ENCODE measurements around the gene CCDC167. TPM values are rescaled to one million over a fixed set of nuclear protein-coding genes. Genes with fewer than 3 reads are reported as not detected.

CCDC167 gene
- total and polyA plus RNA-seq, 2 donors (not counting 1 experiment from before 2014, with no cell fraction given): 11.1 to 60.1 TPM

DNA sequence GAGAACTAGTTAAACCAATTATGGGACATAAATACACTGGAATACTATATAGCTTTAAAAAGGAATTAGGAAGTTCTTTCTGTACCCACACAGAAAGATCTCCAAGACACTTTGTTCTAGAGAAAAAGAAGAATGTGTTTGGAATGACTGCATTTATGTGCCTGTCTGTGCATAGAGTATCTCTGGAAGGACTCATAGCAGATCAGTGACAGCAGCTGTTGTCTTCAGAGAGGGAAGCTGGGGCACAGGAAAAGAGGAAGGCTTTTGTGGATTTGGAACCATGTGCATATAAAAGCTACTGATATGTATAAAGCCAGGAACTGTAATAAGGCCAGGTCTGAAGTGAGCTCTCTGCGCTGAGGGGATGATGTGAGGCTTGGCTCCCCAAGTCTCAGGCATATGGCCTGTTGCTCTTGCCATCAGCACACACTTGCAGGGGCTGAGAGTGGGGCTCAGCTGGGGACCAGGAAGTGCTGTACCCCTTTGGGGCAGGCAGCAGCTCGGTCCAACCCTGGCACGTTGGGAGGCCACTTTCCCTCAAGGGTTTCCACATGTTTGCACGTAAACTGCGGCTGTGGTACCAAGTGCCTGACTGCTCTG is 31.8 kb upstream of the CCDC167 start:
- ATAC-seq (ENCODE audit: low read depth): no peak
- Histone ChIP-seq H3K9ac (ENCODE audit: low read length) (no peak overlapping the region), H2AFZ (ENCODE audit: insufficient read depth, low read depth, low read length, poor library complexity, severe bottlenecking) (no peak overlapping the region), H3K79me2 (ENCODE audit: control insufficient read depth, insufficient read depth, low read length) (no peaks in the 10 kb centered on the region), H3K4me3 (ENCODE audit: control extremely low read depth in 1 of 5, extremely low read depth in 1 of 5, insufficient read depth in 1 of 5, low read depth in 2 of 5, low read length in 4 of 5) (no peak overlapping the region), H4K20me1 (ENCODE audit: control insufficient read depth, insufficient read depth, low read length, poor library complexity, severe bottlenecking) (no peaks in the 10 kb centered on the region), H3K4me2 (replicated peaks; ENCODE audit: low read depth, low read length, poor library complexity, severe bottlenecking) (no peak overlapping the region), H3K4me1 (ENCODE audit: control insufficient read depth in 2 of 2, insufficient read depth in 2 of 2, low read length in 2 of 2) (peaks cover 18 to 28% of the 10 kb centered on the region in 2 donors), H3K9me3 (ENCODE audit: control extremely low read depth in 1 of 3, control insufficient read depth in 2 of 3, insufficient read depth in 1 of 3, low read length in 2 of 3) (peaks cover 0 to 5% (median 0%) of the 10 kb centered on the region in 3 donors), H3K27me3 (replicated peaks in 1 of 4; ENCODE audit: control extremely low read depth in 1 of 4, control insufficient read depth in 3 of 4, insufficient read depth in 4 of 4, low read length in 3 of 4) (peaks cover 0 to 47% (median 9%) of the 10 kb centered on the region in 4 experiments), H3K27ac (ENCODE audit: low read length in 2 of 2) (no peak overlapping the region), H3K36me3 (replicated peaks in 1 of 2; ENCODE audit: control extremely low read depth in 1 of 2, control insufficient read depth in 1 of 2, extremely low read depth in 1 of 2, insufficient read depth in 2 of 2, low read length in 1 of 2) (no peaks in the 10 kb centered on the region)
- ChIA-PET POLR2A (no interaction called here), CTCF (interaction anchor here (0.8 to 1.4 kb wide), 2 partner anchors 34 to 158 kb away, joined by 3 to 4 read pairs; no protein-coding TSS in a partner anchor)
- WGBS (ENCODE audit: insufficient coverage): 83% methylated on average over 5 of the region's 5 CpGs
- peaks cover 44% of the 10 kb centered on the region for H3K27me3 Mint-ChIP-seq
- H3K27ac Mint-ChIP-seq: no peak overlapping the region
- H3K4me3 Mint-ChIP-seq: no peak overlapping the region
- intact Hi-C loops (cut with micrococcal nuclease): no loop called here
- no peaks in the 10 kb centered on the region for H3K9me3 Mint-ChIP-seq (ENCODE audit: insufficient read depth)
- peaks cover 17% of the 10 kb centered on the region for H3K4me1 Mint-ChIP-seq
- TF ChIP-seq EZH2 (IDR thresholded peaks at IDR 0.05; ENCODE audit: borderline replicate concordance, insufficient read depth, low read depth, low read length, poor library complexity, severe bottlenecking): no peak
- TF ChIP-seq, protein P1, sequence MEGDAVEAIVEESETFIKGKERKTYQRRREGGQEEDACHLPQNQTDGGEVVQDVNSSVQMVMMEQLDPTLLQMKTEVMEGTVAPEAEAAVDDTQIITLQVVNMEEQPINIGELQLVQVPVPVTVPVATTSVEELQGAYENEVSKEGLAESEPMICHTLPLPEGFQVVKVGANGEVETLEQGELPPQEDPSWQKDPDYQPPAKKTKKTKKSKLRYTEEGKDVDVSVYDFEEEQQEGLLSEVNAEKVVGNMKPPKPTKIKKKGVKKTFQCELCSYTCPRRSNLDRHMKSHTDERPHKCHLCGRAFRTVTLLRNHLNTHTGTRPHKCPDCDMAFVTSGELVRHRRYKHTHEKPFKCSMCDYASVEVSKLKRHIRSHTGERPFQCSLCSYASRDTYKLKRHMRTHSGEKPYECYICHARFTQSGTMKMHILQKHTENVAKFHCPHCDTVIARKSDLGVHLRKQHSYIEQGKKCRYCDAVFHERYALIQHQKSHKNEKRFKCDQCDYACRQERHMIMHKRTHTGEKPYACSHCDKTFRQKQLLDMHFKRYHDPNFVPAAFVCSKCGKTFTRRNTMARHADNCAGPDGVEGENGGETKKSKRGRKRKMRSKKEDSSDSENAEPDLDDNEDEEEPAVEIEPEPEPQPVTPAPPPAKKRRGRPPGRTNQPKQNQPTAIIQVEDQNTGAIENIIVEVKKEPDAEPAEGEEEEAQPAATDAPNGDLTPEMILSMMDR (IDR thresholded peaks at IDR 0.05): no peak
- DNase-seq: no peak

DNA sequence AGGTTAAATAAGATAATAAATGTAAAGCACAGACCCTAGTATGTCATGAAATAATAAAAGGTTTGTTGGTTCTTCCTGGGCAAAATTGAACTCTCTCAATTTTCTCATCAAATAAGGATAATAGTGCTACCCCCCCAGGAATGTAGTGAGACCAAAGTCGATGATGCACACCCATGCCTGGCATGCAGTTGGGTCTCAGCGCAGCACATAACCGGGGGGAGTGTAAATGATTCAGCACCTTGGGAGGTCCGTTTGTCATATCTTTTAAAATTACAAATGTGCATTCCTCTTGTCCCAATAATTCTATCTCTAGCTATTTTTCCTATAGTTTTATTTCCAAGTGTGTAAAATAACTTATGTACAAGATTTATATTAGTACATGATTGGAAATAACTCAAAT is 31.3 kb upstream of the CCDC167 start:
- Histone ChIP-seq H3K36me3 (replicated peaks in 1 of 2; ENCODE audit: control extremely low read depth in 1 of 2, control insufficient read depth in 1 of 2, extremely low read depth in 1 of 2, insufficient read depth in 2 of 2, low read length in 1 of 2) (no peaks in the 10 kb centered on the region), H3K4me2 (replicated peaks; ENCODE audit: low read depth, low read length, poor library complexity, severe bottlenecking) (no peak overlapping the region), H4K20me1 (ENCODE audit: control insufficient read depth, insufficient read depth, low read length, poor library complexity, severe bottlenecking) (no peaks in the 10 kb centered on the region), H3K79me2 (ENCODE audit: control insufficient read depth, insufficient read depth, low read length) (no peaks in the 10 kb centered on the region), H3K27me3 (replicated peaks in 1 of 4; ENCODE audit: control extremely low read depth in 1 of 4, control insufficient read depth in 3 of 4, insufficient read depth in 4 of 4, low read length in 3 of 4) (peaks cover 0 to 42% (median 8%) of the 10 kb centered on the region in 4 experiments), H2AFZ (ENCODE audit: insufficient read depth, low read depth, low read length, poor library complexity, severe bottlenecking) (no peak overlapping the region), H3K4me3 (ENCODE audit: control extremely low read depth in 1 of 5, extremely low read depth in 1 of 5, insufficient read depth in 1 of 5, low read depth in 2 of 5, low read length in 4 of 5) (no peak overlapping the region), H3K9me3 (ENCODE audit: control extremely low read depth in 1 of 3, control insufficient read depth in 2 of 3, insufficient read depth in 1 of 3, low read length in 2 of 3) (no peaks in the 10 kb centered on the region), H3K9ac (ENCODE audit: low read length) (no peak overlapping the region), H3K27ac (ENCODE audit: low read length in 2 of 2) (no peak overlapping the region), H3K4me1 (ENCODE audit: control insufficient read depth in 2 of 2, insufficient read depth in 2 of 2, low read length in 2 of 2) (peaks cover 12 to 23% of the 10 kb centered on the region in 2 donors)
- ATAC-seq (ENCODE audit: low read depth) (no peak), DNase-seq (no peak)
- ChIA-PET POLR2A (no interaction called here), CTCF (interaction anchor here (0.8 to 1.4 kb wide), 2 partner anchors 35 to 159 kb away, joined by 3 to 4 read pairs; no protein-coding TSS in a partner anchor)
- Mint-ChIP-seq H3K9me3 (ENCODE audit: insufficient read depth) (no peaks in the 10 kb centered on the region), H3K27me3 (peaks cover 44% of the 10 kb centered on the region), H3K4me3 (no peak overlapping the region), H3K27ac (no peak overlapping the region), H3K4me1 (peaks cover 17% of the 10 kb centered on the region)
- intact Hi-C loops (cut with micrococcal nuclease): no loop called here
- TF ChIP-seq EZH2 (IDR thresholded peaks at IDR 0.05; ENCODE audit: borderline replicate concordance, insufficient read depth, low read depth, low read length, poor library complexity, severe bottlenecking): no peak
- TF ChIP-seq, protein P1 (IDR thresholded peaks at IDR 0.05): no peak
- 100% methylated on average over 1 of the region's 4 CpGs for WGBS (ENCODE audit: insufficient coverage)

Data from B cell (primary cell).